GM18508 (cell line): ENCODE results near the gene IFT88.

Experiments used
- ATAC-seq: cut with Tn5 transposase; IDR thresholded peaks from one replicate; pipeline ENCODE4 v1.9.1; 2021; ENCODE audit warnings: moderate number of reproducible peaks; ENCODE audit not compliant: insufficient read depth, unreplicated experiment

The IFT88 gene, protein sequence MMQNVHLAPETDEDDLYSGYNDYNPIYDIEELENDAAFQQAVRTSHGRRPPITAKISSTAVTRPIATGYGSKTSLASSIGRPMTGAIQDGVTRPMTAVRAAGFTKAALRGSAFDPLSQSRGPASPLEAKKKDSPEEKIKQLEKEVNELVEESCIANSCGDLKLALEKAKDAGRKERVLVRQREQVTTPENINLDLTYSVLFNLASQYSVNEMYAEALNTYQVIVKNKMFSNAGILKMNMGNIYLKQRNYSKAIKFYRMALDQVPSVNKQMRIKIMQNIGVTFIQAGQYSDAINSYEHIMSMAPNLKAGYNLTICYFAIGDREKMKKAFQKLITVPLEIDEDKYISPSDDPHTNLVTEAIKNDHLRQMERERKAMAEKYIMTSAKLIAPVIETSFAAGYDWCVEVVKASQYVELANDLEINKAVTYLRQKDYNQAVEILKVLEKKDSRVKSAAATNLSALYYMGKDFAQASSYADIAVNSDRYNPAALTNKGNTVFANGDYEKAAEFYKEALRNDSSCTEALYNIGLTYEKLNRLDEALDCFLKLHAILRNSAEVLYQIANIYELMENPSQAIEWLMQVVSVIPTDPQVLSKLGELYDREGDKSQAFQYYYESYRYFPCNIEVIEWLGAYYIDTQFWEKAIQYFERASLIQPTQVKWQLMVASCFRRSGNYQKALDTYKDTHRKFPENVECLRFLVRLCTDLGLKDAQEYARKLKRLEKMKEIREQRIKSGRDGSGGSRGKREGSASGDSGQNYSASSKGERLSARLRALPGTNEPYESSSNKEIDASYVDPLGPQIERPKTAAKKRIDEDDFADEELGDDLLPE

GRCh38 chr13:20566898-20567874 is at the start of gene IFT88:
Gene IFT88, plus strand, starts transcription at chr13:20567157. Its CDS starts 7,229 bp downstream, at chr13:20574386.
- ATAC-seq, result peak; percentile 48

- ATAC-seq, result no peak
These were observed 48.3 kb upstream of the IFT88 start for GRCh38 chr13:20518660-20519100.

DNA sequence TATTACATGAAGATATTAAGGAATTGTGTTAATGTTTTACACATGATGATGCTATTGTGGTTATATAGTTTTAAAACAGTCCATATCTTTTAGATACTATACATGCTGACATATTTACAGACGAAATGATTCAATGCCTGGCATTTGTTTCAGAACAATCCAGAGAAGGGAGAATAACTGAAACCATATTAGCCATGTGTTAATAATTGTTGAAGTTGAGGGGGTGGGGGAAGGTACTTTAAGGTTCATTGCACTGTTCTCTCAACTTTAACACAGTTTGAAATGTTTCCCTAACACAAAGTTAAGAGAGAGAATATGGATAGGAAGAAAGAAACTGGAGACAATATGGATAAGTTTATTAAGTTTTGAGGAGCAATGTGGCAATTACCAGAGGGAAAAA is 47.1 kb upstream of the IFT88 start:
- ATAC-seq, result no peak

- ATAC-seq, result no peak
These were observed 45.4 kb upstream of the IFT88 start for GRCh38 chr13:20521364-20522115.

GRCh38 chr13:20525144-20525600 is 41.8 kb upstream of the IFT88 start:
- ATAC-seq, result no peak

- ATAC-seq, result no peak
These were observed 41.1 kb upstream of the IFT88 start, which contains the start of gene CRYL1 for GRCh38 chr13:20525601-20526544. Gene CRYL1, minus strand, starts transcription at chr13:20525857. Its CDS starts 63 bp downstream, at chr13:20525794.

DNA sequence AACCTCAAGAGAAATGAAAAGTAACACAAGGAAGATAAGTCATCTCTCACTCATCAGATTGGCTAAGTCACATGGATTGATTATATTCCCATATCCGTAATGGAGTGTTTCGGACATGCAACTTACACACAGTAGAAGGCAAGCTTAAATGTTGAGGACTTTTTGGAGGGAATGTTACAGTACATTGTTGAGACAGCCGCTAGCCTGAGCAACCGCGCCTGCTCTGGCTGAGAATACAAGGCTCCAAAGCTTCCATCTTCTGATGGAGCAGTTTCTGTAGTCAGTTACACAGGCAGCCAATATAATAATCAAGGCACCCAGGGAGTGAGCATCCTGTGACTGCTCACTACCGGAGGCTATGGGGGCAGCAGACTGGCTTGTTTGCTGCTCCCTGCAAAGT is 40.3 kb upstream of the IFT88 start:
- no peak for ATAC-seq

GRCh38 chr13:20528452-20528851 is 38.5 kb upstream of the IFT88 start:
- ATAC-seq, result no peak

DNA sequence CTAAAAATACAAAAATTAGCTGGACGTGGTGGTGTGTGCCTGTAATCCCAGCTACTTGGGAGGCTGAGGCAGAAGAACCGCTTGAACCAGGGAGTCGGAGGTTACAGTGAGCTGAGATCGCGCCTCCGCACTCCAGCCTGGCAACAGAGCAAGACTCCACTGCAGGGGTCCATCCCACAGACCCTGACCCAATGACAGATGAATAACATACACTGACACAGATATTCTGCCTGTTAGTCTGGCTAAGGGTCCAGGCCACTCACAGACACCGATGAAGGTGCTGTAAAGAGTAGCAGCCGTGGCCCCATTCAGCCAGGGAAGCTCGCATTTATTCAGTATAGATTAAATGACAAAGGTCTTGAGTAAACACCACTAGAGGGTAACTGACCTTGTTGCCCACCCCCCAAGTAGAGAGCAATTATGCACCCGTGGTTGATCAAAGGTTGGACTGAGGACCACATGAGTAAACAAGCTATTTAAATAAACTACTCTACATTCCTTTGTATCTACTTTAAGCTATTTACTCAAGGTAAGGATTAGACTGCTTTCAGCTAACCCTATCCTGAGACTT is 32.8 kb upstream of the IFT88 start:
- ATAC-seq, result no peak

DNA sequence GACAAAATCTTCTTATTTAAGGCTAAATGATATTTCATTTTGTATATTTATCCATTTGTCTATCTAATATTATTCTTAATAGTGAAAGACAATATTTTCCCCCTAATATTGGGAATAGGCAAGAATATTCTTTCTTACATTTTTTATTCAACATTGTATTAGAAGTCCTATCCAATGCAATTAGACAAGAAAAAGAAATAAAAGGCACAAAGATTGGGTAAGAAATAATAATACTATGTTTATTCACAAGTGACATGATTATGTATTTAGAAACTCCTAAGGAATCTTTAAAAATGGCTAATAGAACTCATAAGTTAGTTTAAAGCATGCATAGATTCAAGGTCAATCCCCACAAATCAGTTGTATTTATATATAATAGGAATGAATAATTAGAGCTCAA is 30.0 kb upstream of the IFT88 start:
- no peak for ATAC-seq

- no peak for ATAC-seq
These were observed 22.6 kb upstream of the IFT88 start for GRCh38 chr13:20544201-20544923.

DNA sequence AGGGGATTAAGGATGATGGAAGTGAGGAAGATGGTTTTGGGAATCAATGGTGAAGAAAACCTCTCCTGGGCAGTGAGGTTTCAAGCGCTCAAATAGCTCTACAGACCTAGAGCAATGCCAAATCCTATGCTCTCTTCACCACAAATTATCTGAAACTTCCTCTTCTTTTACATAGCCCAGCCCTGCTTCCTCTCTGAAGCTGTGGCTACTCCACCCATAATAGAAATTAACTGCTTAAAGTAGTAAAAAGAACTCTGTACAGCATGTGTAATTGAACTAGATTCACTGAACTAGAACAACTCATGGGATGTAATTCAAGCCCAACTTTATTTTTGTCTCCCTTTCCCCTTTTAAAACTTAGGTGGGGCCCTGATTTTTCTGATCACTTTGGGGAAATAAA is 20.4 kb upstream of the IFT88 start:
- ATAC-seq, result no peak

DNA sequence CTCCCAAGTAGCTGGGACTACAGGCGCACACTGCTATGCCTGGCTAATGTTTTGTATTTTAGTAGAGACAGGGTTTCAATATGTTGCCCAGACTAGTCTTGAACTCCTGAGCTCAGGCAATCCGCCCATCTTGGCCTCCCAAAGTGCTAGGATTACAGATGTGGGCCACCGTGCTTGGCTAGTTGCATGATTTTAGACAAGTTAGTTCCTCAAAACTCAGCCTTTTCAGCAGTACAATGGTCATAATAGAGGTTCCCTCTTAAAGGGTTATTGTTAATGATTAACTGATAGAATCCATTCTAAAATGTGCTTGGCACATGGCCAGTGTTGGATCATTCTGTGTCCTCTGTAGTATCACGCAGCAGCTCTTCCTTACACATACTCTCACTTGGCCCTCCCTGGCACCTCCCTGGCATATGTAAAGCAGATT is 19.5 kb upstream of the IFT88 start:
- ATAC-seq, result no peak

DNA sequence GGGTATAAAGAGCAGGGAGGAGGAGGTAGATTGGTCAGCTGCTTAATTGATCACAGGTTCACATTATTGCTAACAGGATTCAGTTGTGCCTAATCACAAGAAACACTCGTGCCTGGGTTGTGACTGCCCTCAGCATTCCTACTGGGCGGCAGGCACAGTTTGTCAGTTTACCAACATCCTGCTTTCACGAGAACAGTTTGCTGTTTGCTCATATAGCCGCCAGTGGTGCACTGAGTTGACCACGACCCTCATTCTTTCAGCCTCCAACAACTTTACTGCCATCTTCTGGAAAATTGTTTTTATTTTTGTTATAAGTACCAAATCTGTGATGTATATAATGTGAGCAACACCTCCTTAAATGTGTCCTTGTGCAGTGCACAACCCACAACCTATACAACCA is 16.2 kb upstream of the IFT88 start:
- ATAC-seq, result no peak

GRCh38 chr13:20553311-20553710 is 13.6 kb upstream of the IFT88 start:
- ATAC-seq, result no peak

GRCh38 chr13:20558982-20559381 is 8.0 kb upstream of the IFT88 start:
- no peak for ATAC-seq

DNA sequence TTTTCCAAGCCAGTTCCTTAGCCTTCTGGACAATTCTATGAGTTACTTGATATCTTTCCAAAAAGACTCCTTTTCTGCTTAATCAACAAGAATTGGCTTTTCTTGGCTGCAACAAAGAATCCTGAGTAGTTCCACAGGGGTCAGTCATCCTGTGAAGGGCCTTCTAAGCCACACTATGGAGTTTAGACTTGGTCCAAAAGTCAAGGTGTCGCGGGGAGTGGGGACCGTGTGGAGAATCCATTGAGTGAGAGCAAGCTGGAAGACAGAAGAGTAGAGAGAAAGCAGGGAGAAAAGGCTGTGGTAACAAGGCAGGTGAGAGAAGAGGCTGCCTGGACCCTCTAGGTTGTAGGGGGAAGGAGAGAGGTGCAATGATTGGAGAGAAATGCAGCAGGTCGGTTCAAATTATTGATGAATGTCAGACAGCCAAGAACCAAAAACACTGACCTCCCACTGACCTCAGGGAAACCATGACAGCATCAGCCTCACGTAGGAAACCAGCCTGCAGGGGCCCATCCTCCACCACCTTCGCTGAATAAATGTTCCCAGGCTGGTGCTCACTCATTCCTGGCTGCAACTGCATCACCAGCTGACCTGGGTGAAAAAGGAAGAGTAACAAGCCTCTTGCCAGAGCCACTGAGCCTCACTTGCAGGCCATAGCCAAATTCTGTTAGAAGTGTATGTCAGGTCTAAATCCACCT is 7.1 kb upstream of the IFT88 start:
- ATAC-seq, result no peak
